Spleen (tissue), 11 donors: Measurements from ENCODE around the gene CACNA2D2. TPM values are rescaled to one million over a fixed set of nuclear protein-coding genes. Genes with fewer than 3 reads are reported as not detected.

Source experiments
- DNase-seq: peaks from one replicate; pipeline ENCODE4 v3.0.0-alpha.2; 2020
- H3K27ac ChIP-seq, 8 donors: fragments of 200-600 bp; sonication (generic) in 7 of 8; 1 replicate in 4 of 8; 2 replicates in 4 of 8; pipeline versions ENCODE4 v1.5.0 to v1.8.0; 2016 to 2021; ENCODE audit warnings: inconsistent platforms in 4 of 8, mild to moderate bottlenecking in 4 of 8, moderate library complexity in 1 of 8
- H3K27me3 ChIP-seq, 7 donors: fragments of 200-600 bp; sonication (generic) in 6 of 7; replicated peaks in 1 of 7; 1 replicate in 4 of 7; 2 replicates in 3 of 7; pipeline versions ENCODE4 v1.5.0 to v1.8.0; 2016 to 2021; ENCODE audit warnings: inconsistent platforms in 3 of 7, mild to moderate bottlenecking in 1 of 7
- H3K36me3 ChIP-seq, 6 donors: fragments of 200-600 bp; sonication (generic) in 5 of 6; 1 replicate in 4 of 6; 2 replicates in 2 of 6; pipeline versions ENCODE4 v1.5.0 to v1.8.0; 2016 to 2021; ENCODE audit warnings: inconsistent platforms in 2 of 6
- H3K4me1 ChIP-seq, 6 donors: fragments of 200-600 bp; sonication (generic) in 5 of 6; 1 replicate in 3 of 6; 2 replicates in 3 of 6; pipeline versions ENCODE4 v1.5.0 to v1.8.0; 2016 to 2021; ENCODE audit warnings: inconsistent platforms in 3 of 6
- H3K4me3 ChIP-seq, 8 donors: fragments of 200-600 bp; sonication (generic) in 7 of 8; 1 replicate in 4 of 8; 2 replicates in 4 of 8; pipeline versions ENCODE4 v1.5.0 to v1.8.0; 2016 to 2021; ENCODE audit warnings: inconsistent platforms in 4 of 8, mild to moderate bottlenecking in 4 of 8, moderate library complexity in 2 of 8
- H3K9me3 ChIP-seq, 8 donors: fragments of 200-600 bp; sonication (generic) in 7 of 8; 1 replicate in 4 of 8; 2 replicates in 4 of 8; pipeline versions ENCODE4 v1.5.0 to v1.8.0; 2016 to 2021; ENCODE audit warnings: inconsistent platforms in 4 of 8
- POLR2A ChIP-seq, 3 donors: fragments of 450-650 bp; IDR thresholded peaks; one replicate each; pipeline ENCODE4 v1.5.1; 2017; ENCODE audit warnings: antibody characterized with exemption in 3 of 3, mild to moderate bottlenecking in 1 of 3
- POLR2AphosphoS5 ChIP-seq, 3 donors: sonication (generic); formaldehyde crosslinking; IDR thresholded peaks; one replicate each; pipeline ENCODE4 v1.5.1; 2017; ENCODE audit warnings: antibody characterized with exemption in 3 of 3
- WGBS, 5 donors: extraction: QIAGEN DNeasy Blood & Tissue Kit in 3 of 5; methylation state at CpG; one replicate each; pipeline versions ENCODE4 v1.1.5 to v1.1.7; 2013 to 2018; 5-methylcytosine and 5-hydroxymethylcytosine counted together
- intact Hi-C: fragments of 100-400 bp; cut with DNase I; formaldehyde crosslinking; loops from one replicate; pipeline ENCODE4 v1.15.0; 2023; ENCODE audit warnings: low total_unique reads
- polyA plus RNA-seq, 3 donors: library from polyadenylated mRNA; stranded (reverse); fragments of 200-250 nt; gene quantifications; one replicate each; pipeline ENCODE4 v1.2.1, GENCODE V29; 2013
- total RNA-seq, 7 donors: library from RNA; depleted of rRNA in 3 of 7; stranded (reverse); fragments of >200 nt in 3 of 7; fragmentation: NEBNext Ultra II Directional in 4 of 7; extraction: Animal tissue kit (Norgen Biotek cat#: 25700) in 4 of 7; gene quantifications; one replicate each; pipeline versions ENCODE4 v1.1.0 to v1.2.1, GENCODE V29; 2016 to 2021
- TF ChIP-seq, protein P1 (sequence below), 11 experiments: fragments of 200-600 bp in 7 of 11; fragments of 450-650 bp in 4 of 11; sonication (generic) in 4 of 11; IDR thresholded peaks in 8 of 11; conservative IDR thresholded peaks in 3 of 11; 1 replicate in 7 of 11; 2 replicates in 4 of 11; pipeline versions ENCODE4 v1.4.0 to v1.8.0; 2016 to 2021; ENCODE audit warnings: antibody characterized with exemption in 11 of 11, inconsistent platforms in 4 of 11, mild to moderate bottlenecking in 1 of 11
- donor health status: healthy with polysubstance abuse.
- donor health status: DM: no; HTN: no; CAD: no; lungs with moderate emphysema.
- donor health status: DM: no; HTN: no; CAD: no.
- donor health status: Bipolar disorder and iron deficiency.
- donor health status: healthy.
- donor health status: DM: no; HTN: no; CAD: no.
- donor health status: DM: yes; HTN: yes; CAD: no.

CACNA2D2 gene
- total and polyA plus RNA-seq, 10 donors = 0.24 to 3.2 (median 1.2) TPM

GRCh38 chr3:50519471-50520089 is 16.1 kb upstream of the CACNA2D2 start:
- peak; percentile 88 for DNase-seq
- 16 to 26% (median 20%) methylated on average over 7 of the region's 7 CpGs for WGBS, 5 donors
- intact Hi-C loops = no loop called here

GRCh38 chr3:50518436-50518835 is 15.0 kb upstream of the CACNA2D2 start:
- H3K27me3 ChIP-seq = peaks cover 0 to 3% (median 0%) of the 10 kb centered on the region in 7 donors
- intact Hi-C loops = no loop called here
- TF ChIP-seq POLR2A (IDR thresholded peaks at IDR 0.05) = no peak
- TF ChIP-seq, protein P1, sequence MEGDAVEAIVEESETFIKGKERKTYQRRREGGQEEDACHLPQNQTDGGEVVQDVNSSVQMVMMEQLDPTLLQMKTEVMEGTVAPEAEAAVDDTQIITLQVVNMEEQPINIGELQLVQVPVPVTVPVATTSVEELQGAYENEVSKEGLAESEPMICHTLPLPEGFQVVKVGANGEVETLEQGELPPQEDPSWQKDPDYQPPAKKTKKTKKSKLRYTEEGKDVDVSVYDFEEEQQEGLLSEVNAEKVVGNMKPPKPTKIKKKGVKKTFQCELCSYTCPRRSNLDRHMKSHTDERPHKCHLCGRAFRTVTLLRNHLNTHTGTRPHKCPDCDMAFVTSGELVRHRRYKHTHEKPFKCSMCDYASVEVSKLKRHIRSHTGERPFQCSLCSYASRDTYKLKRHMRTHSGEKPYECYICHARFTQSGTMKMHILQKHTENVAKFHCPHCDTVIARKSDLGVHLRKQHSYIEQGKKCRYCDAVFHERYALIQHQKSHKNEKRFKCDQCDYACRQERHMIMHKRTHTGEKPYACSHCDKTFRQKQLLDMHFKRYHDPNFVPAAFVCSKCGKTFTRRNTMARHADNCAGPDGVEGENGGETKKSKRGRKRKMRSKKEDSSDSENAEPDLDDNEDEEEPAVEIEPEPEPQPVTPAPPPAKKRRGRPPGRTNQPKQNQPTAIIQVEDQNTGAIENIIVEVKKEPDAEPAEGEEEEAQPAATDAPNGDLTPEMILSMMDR (IDR thresholded peaks at IDR 0.05 in 8 of 11, conservative IDR thresholded peaks at IDR 0.05 in 3 of 11) = no peak
- no peak for TF ChIP-seq POLR2AphosphoS5 (IDR thresholded peaks at IDR 0.05)
- H3K4me3 ChIP-seq = no peak overlapping the region
- peaks cover 16 to 35% (median 30%) of the 10 kb centered on the region in 6 donors for H3K4me1 ChIP-seq
- H3K36me3 ChIP-seq = no peaks in the 10 kb centered on the region
- 86 to 96% (median 89%) methylated on average over 5 to 7 of the region's 7 CpGs for WGBS, 5 donors
- DNase-seq = no peak
- H3K9me3 ChIP-seq = no peaks in the 10 kb centered on the region
- H3K27ac ChIP-seq = no peak overlapping the region

More at GRCh38 chr3:50519471-50520089, 16.1 kb upstream of the CACNA2D2 start:
- TF ChIP-seq POLR2AphosphoS5 (IDR thresholded peaks at IDR 0.05) = peak in 1 of 3 donors; percentile 22
- TF ChIP-seq, protein P1 (IDR thresholded peaks at IDR 0.05 in 8 of 11, conservative IDR thresholded peaks at IDR 0.05 in 3 of 11) = peak; percentile 66 to 92 (median 87)
- no peak for TF ChIP-seq POLR2A (IDR thresholded peaks at IDR 0.05)
- no peak overlapping the region for H3K4me3 ChIP-seq
- no peaks in the 10 kb centered on the region for H3K9me3 ChIP-seq
- no peak overlapping the region for H3K27ac ChIP-seq
- peaks cover 16 to 35% (median 30%) of the 10 kb centered on the region in 6 donors for H3K4me1 ChIP-seq
- H3K36me3 ChIP-seq = no peaks in the 10 kb centered on the region
- H3K27me3 ChIP-seq = peaks cover 0 to 3% (median 0%) of the 10 kb centered on the region in 7 donors

DNA sequence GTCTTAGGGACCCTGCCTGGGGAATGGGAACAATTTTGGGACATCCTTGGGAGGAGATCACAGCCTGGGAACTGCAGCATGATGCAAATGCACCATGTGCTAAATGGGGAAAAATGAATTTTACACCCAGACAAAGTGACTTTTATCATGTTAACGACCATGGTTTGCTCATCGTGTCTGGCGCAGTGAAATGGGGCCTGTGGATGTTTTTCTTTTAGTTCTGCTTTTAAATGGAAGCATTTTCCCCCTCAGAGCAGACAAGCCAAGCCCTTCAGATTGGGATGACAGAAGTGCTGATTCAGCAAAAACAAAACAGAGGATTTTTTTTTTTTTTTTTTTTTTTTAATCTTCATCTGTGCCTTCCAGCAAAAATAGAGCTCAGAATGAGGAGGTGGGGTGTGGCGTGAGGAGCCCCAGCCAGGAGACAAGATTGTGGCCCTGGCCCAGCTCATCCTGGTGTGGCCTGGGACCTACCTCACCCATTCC is 14.3 kb upstream of the CACNA2D2 start:
- Histone ChIP-seq H3K4me1 (peaks cover 16 to 35% (median 30%) of the 10 kb centered on the region in 6 donors), H3K27me3 (peaks cover 0 to 3% (median 0%) of the 10 kb centered on the region in 7 donors), H3K4me3 (no peak overlapping the region), H3K9me3 (no peaks in the 10 kb centered on the region), H3K27ac (no peak overlapping the region), H3K36me3 (no peaks in the 10 kb centered on the region)
- DNase-seq = no peak
- 74 to 93% (median 88%) methylated on average over 4 of the region's 4 CpGs for WGBS, 5 donors
- no peak for TF ChIP-seq POLR2A (IDR thresholded peaks at IDR 0.05)
- no peak for TF ChIP-seq POLR2AphosphoS5 (IDR thresholded peaks at IDR 0.05)
- TF ChIP-seq, protein P1 (IDR thresholded peaks at IDR 0.05 in 8 of 11, conservative IDR thresholded peaks at IDR 0.05 in 3 of 11) = no peak
- intact Hi-C loops = no loop called here

GRCh38 chr3:50516440-50516871 is 13.0 kb upstream of the CACNA2D2 start:
- peaks cover 0 to 3% (median 0%) of the 10 kb centered on the region in 7 donors for H3K27me3 ChIP-seq
- WGBS, 5 donors = 75 to 85% (median 81%) methylated on average over 4 of the region's 4 CpGs
- H3K9me3 ChIP-seq = no peaks in the 10 kb centered on the region
- no peak for DNase-seq
- TF ChIP-seq POLR2A (IDR thresholded peaks at IDR 0.05) = no peak
- TF ChIP-seq, protein P1 (IDR thresholded peaks at IDR 0.05 in 8 of 11, conservative IDR thresholded peaks at IDR 0.05 in 3 of 11) = no peak
- no peak for TF ChIP-seq POLR2AphosphoS5 (IDR thresholded peaks at IDR 0.05)
- H3K27ac ChIP-seq = peak overlapping the region; percentile 49 to 85 (median 78)
- intact Hi-C loops = no loop called here
- peak overlapping the region in 1 of 8 donors; percentile 49 for H3K4me3 ChIP-seq
- H3K36me3 ChIP-seq = no peaks in the 10 kb centered on the region
- H3K4me1 ChIP-seq = peaks cover 16 to 35% (median 30%) of the 10 kb centered on the region in 6 donors
